Activated CD4-positive, CD25-positive, alpha-beta regulatory T cell treated with anti-CD3 and anti-CD28 coated beads, Interleukin-2, amount 50 U/mL, for 16 hours (primary cell): Measurements from ENCODE around the gene MPST.

Experiments used
- DNase-seq: peaks from one replicate; pipeline ENCODE4 v3.0.0-alpha.2; 2020; ENCODE audit warnings: low read depth, low spot score

MPST gene

GRCh38 chr22:37000676-37001534, 18.6 kb upstream of the MPST start:
- DNase-seq = no peak

- DNase-seq = no peak
Measured at GRCh38 chr22:37001826-37002225, 17.7 kb upstream of the MPST start.

GRCh38 chr22:37002633-37003032, 16.9 kb upstream of the MPST start:
- DNase-seq = no peak

DNA sequence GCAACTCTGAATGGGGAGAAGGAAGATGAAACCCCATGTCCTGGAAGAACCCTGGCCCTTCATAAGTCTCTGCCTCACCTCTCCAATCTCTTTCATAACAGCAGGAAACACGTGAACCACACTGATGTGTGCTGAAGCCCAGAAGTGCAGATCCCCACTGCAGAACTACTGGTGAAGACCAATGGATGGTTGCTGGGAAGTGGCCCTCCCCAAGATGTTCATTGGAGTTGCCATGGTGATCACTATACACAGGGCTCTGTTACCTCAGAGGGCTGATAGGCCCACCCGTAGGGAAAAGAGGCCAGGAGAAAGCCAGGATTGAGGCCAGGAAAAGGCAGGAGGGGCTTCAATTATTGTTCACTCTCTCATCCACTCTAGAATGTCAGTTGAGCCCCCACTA, 11.9 kb upstream of the MPST start:
- DNase-seq = no peak

DNA sequence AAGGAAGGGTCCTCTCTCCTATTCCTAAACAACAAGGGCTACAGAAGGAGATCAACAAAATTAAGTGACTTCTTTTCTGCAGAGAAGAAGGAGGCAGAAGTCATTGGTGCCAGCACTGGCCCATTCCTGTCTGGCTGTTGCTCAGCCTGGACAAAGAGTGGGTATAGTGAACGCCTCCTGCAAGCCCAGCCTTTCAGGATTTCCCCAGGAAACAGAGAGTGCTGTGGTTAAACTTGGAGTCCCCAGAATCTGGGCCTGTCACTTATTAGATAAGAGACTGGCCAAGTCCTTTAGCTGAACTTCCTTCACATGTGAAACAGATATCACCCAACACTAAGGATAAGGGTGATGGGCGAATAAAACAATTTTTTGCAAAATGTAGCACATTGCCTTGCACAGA, 11.2 kb upstream of the MPST start:
- DNase-seq = no peak

- DNase-seq = no peak
Measured at GRCh38 chr22:37009490-37009889, 10.1 kb upstream of the MPST start.

DNA sequence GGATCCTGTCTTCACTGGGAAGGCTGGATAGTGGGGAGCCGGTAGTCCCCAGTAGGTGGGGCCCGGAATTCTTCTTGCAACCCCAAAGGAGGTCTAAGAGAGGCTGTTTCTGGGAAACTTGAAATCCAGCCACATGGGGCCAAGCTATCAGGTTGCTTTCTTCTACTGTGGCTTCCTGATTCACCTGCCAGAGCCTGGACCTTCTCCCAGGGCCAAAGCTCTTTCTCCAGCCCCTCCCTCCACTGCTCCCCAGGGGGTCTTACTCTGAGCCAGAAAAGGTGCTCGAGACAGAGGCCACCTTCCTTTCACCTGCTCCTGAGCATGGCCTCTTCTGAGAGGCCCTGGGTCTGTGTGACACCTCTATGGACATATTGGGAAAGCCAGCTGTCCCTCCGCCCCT, 9.4 kb upstream of the MPST start:
- DNase-seq = no peak

DNA sequence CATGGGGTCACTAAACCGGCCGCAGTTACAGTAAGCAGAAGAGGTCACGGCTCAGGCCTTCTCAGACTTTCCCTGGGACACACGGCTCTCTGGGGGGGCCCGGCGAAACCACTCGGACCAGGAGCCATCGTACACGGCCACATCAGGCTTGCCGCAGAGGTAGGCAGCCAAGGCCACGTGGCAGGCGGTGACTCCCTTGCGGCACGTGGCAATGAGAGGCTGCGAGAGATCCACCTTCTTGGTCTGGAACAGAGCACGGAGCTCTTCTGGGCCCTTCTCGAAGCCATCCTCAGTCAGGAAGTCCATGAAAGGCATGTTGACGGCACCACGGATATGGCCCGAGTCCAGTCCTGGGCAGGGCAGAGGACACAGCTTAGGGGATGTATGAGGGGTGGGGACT, 8.6 kb upstream of the MPST start:
- no peak for DNase-seq

DNA sequence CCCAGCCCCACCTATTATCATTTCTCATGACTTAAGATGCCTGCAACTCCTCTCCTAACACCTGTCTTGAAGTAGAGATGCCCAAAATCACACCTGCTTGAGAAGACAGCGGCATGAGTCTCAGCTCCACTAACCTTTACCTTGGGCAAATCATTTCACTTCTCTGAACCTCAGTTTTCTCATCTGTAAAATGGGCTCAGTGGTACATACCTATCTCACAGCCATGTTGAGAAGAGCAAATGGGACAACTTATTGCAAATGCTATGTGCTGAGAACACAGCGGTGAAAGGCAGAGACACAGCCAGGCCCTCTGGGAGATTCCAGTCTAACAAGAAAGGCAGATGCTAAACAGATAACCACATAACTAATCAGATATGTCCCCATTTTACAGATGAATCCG, 8.1 kb upstream of the MPST start:
- DNase-seq = no peak

- no peak for DNase-seq
Measured at GRCh38 chr22:37012262-37012904, 7.2 kb upstream of the MPST start.

- no peak for DNase-seq
Measured at GRCh38 chr22:37012956-37013355, 6.6 kb upstream of the MPST start.

DNA sequence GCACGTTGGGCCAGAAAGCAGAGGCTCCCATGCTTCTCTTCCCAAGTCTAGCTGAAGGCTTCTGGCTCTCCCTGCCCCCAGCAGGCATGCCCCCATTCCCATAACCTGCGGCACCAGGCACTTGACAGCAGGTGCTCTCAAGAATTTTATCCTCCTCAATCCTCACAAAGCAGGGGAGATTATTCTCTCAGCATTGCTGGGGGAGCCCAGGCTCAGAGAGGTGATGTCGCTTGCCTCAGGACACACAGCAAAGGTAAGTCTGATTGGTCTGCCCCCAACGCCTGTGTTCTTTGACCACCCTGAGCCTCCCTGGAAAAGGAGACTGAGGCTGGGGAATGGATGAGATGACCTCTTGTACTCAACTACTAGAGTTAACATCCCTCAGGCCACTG, 5.1 kb upstream of the MPST start:
- DNase-seq = no peak

DNA sequence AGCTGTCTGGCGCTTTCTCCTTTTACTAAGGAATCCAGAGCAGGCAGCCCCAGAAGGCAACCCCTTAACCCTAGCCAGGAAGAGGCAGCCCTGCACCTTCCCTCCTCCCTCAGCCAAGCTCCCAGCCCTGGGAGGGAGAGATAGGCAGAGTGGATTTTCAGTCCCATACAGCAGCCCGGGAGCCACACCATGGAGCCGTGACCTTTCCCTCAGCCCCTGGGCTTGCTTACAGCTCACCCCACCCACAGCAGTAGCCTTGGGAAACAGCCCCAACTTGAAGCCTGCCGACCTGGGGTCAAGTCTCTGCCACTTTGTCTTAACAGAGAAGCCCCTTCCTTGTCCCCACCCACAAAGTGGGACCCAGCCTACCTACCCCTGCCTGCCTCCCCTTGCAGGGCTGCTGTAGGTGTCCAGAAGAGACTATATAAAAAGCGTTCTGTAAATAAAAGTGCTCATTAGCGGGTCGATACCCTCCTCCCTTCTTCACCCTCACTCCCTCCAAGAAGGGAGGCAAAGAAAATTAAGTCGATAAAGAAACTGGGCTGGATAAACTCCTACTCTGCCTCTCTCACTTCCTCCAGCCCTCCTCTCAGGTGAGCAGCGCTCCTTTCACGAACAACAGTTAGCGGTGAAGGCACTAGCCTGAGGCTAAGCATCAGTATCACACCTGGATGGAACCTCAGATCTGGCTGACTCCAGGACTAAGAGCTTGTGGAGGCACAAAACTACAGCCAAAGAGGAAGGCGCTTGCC, 4.5 kb upstream of the MPST start:
- no peak for DNase-seq

DNA sequence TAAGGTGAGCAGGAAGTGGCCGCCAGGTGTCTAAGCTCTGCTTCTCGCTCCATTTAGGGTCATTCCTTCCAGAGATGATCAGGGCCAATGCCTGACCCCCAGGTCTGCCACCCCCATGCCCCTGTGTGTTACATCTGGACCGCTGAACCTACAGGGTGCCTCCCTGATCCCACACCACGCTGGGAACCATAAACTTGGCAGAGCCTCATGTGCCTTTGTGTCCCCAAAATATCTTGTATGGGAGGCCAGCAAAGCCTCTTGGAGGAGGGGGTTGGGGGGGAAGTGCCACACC, 4.0 kb upstream of the MPST start:
- no peak for DNase-seq

DNA sequence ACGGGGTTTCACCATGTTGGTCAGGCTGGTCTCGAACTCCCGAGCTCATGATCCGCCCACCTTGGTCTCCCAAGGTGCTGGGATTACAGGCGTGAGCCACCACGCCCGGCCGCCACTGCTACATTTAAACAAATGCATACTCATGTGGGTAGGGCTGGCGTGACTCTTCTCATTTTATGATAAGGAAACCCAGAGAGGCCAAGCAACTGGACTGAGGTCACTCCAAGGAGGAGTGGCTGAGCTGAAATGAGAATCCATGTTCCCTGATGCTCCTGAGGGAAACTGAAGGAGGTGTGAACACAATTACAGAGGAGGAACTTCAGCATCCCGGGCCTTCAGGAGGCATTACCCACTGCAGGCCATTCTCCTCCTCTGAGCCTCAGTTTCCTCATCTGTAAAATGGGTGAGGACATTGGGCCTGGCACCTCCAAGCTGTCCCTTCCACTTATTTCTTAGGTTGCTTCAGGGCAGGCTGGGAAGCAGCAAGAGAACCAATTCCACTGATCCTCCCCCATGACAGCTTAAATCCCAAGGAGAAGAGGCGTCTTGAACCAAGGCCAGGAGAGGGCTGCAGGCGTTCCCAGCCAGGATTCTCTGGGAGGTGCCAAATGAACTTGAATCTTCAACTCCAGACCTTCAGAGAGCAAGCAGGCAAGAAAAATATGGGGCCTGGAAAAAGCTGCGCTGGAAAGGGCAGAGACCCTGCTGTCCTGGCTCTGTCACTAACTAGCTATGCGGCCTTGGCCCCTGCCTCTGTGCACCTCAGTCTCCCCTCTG, 3.2 kb upstream of the MPST start:
- no peak for DNase-seq

- DNase-seq = no peak
Measured at GRCh38 chr22:37017356-37017755, 2.2 kb upstream of the MPST start.

DNA sequence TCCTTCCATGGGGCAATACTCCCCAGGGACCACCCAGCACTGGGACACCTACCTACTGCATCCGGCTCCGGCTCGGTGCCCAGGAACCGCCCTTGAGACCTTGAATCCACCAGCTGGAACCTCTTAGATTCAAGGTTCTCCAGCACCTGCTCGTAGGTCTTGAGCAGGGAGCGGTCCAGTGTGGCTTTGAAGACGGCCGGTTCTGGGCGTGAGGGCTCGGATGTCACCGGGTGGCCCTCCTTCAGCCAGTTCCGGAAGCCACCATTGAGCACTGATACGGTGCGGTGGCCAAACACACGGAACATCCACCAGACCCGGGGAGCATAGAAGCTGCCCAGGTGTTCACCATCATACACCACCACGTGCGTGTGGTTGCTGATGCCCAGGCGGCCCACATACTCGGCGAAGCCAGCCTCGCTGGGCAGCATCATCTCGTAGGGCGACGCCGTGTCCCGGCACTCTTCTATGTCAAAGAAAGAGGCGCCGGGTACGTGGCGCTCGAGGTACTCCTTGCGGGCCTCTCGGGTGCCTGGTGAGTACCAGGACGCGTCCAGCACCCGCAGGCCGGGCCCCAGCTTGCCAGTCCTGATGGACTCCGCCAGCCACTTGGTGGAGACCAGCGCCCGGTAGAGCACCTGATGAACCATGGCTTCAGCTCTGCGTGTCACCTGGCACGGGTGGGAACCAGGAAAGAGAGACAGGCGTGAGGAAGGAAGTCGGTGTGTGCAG, 1.3 kb upstream of the MPST start:
- no peak for DNase-seq

GRCh38 chr22:37018815-37019308, 680 bp upstream of the MPST start:
- no peak for DNase-seq

DNA sequence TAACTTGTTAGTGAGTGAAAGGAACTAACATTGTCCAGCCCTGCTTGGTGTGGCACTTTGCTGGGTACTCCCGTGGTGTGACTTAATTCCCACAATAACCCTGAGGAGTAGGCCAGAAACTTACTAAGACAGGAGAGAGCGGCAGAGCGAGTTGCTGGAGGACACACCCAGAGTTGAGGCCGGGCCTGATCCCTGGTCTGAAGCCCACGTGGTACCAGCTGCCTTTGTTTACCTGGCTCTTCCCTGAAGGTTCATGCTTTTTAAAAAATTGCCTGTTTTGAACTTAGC, 594 bp downstream of the MPST start:
- DNase-seq = no peak

- DNase-seq = no peak
Measured at GRCh38 chr22:37021041-37021440, 1.5 kb downstream of the MPST start.

DNA sequence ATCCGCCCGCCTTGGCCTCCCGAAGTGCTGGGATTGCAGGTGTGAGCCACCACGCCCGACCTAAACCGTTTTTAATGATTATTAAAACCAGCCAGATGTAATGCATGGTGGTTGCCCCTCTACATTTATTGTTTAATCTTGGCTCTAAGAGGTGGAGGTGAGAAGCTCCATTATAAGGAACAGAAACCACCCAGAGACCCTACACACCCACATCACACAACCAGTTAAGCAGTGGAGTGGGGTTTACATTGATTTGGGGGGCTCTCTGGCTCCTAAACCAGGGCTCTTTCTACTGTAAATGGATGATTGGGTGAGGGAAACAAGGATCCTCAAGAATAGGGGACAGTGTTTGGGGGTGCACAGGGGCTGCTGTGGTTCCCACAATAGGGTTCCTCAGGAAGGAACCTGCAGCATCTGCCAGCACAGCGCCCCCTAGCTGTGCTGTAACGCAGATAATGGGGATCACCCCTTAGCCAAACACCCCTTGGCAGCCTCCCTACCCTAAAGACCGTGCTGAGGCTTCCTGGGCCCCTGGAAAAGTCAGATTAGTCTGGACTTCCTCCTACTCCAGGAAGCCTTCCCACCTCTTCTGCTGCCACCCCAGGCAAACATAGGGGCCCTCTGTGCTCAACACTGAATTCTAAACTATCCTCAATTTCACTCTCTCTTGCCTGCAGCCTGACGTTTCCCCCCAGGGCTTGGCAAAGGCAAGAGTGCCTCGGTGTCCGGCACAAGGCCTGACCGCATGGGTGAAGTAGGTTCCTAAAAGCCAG, 2.4 kb downstream of the MPST start:
- peak; percentile 21 for DNase-seq
